Testis (tissue), 3 donors: ENCODE results near the gene GNA12. TPM values are rescaled to one million over a fixed set of nuclear protein-coding genes. Genes with fewer than 3 reads are reported as not detected.
A peak's percentile ranks its signal among the peaks of the same experiment; 100 is the strongest.

Experiments used
- DNase-seq: peaks from one replicate; pipeline ENCODE4 v3.0.0-alpha.2; 2019
- H3K27ac ChIP-seq, 2 donors: fragments of 200-600 bp; sonication (generic); one replicate each; pipeline ENCODE4 v1.5.1; 2019
- H3K27me3 ChIP-seq: fragments of 200-600 bp; sonication (generic); one replicate; pipeline ENCODE4 v1.5.1; 2019
- H3K36me3 ChIP-seq: fragments of 200-600 bp; sonication (generic); one replicate; pipeline ENCODE4 v1.5.1; 2017; ENCODE audit warnings: low read depth; ENCODE audit errors: missing control alignments
- H3K4me1 ChIP-seq: fragments of 200-600 bp; sonication (generic); one replicate; pipeline ENCODE4 v1.5.1; 2019
- H3K4me3 ChIP-seq, 2 donors: fragments of 200-600 bp; sonication (generic); one replicate each; pipeline ENCODE4 v1.5.1; 2017 to 2019
- H3K9me3 ChIP-seq: fragments of 200-600 bp; sonication (generic); one replicate; pipeline ENCODE4 v1.5.1; 2017
- POLR2A ChIP-seq: fragments of 450-650 bp; IDR thresholded peaks from one replicate; pipeline ENCODE4 v1.6.1; 2017; ENCODE audit warnings: antibody characterized with exemption, mild to moderate bottlenecking, moderate library complexity
- WGBS, 2 donors: methylation state at CpG; one replicate each; pipeline ENCODE4 v1.1.5; 2018; 5-methylcytosine and 5-hydroxymethylcytosine counted together
- intact Hi-C: fragments of 100-400 bp; cut with DNase I; formaldehyde crosslinking; loops from one replicate; pipeline ENCODE4 v1.15.1; 2023; ENCODE audit warnings: low total_unique reads
- polyA plus RNA-seq: library from polyadenylated mRNA; stranded (reverse); fragments of 350-450 nt; fragmentation: Illumina TruSeq; extraction: RNeasy Lipid Tissue Mini Kit (QIAGEN cat#74804); gene quantifications from one replicate; pipeline ENCODE4 v1.2.3, GENCODE V29; 2014; ENCODE audit warnings: low read depth, low replicate concordance; ENCODE audit not compliant: insufficient read depth
- total RNA-seq, 2 donors: library from RNA; depleted of rRNA; stranded (reverse); fragments of >200 nt; gene quantifications; one replicate each; pipeline ENCODE4 v1.2.3, GENCODE V29; 2016
- TF ChIP-seq, protein P1 (sequence below), 3 experiments: fragments of 450-650 bp in 2 of 3; fragments of 200-600 bp in 1 of 3; sonication (generic) in 1 of 3; IDR thresholded peaks; one replicate each; pipeline ENCODE4 v1.5.1; 2016 to 2019; ENCODE audit warnings: antibody characterized with exemption in 3 of 3, mild to moderate bottlenecking in 2 of 3, moderate library complexity in 1 of 3

Gene GNA12
- total and polyA plus RNA-seq, 3 donors from 2014 or later, result 50.0 to 69.6 (median 53.2) TPM

DNA sequence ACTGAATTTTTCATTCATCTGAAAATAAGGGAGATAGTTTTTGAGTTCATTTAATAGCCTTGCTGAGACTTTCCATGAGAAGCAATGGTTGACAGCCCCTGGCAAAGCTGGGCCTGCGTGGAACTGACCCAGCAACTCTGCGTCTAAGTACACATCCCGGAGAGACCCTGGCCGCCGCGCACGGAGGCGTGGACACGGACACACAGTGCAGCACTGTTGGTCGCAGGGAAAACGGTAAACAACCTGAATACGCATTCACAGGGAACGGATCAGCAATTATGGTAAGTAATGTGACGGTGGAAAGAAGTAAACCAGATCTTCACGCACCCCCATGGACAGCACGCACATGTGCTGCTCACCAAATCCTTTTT lies 28.2 kb downstream of the GNA12 start:
- H3K36me3 ChIP-seq, result no peaks in the 10 kb centered on the region
- 89 to 93% methylated on average over 16 of the region's 16 CpGs for WGBS, 2 donors
- TF ChIP-seq, protein P1, sequence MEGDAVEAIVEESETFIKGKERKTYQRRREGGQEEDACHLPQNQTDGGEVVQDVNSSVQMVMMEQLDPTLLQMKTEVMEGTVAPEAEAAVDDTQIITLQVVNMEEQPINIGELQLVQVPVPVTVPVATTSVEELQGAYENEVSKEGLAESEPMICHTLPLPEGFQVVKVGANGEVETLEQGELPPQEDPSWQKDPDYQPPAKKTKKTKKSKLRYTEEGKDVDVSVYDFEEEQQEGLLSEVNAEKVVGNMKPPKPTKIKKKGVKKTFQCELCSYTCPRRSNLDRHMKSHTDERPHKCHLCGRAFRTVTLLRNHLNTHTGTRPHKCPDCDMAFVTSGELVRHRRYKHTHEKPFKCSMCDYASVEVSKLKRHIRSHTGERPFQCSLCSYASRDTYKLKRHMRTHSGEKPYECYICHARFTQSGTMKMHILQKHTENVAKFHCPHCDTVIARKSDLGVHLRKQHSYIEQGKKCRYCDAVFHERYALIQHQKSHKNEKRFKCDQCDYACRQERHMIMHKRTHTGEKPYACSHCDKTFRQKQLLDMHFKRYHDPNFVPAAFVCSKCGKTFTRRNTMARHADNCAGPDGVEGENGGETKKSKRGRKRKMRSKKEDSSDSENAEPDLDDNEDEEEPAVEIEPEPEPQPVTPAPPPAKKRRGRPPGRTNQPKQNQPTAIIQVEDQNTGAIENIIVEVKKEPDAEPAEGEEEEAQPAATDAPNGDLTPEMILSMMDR (IDR thresholded peaks at IDR 0.05), result no peak
- no peak for TF ChIP-seq POLR2A
- no peak overlapping the region for H3K4me3 ChIP-seq
- intact Hi-C loops, result no loop called here
- no peaks in the 10 kb centered on the region for H3K27me3 ChIP-seq
- no peak for DNase-seq
- no peaks in the 10 kb centered on the region for H3K9me3 ChIP-seq
- peaks cover 52% of the 10 kb centered on the region for H3K4me1 ChIP-seq
- no peak overlapping the region for H3K27ac ChIP-seq

DNA sequence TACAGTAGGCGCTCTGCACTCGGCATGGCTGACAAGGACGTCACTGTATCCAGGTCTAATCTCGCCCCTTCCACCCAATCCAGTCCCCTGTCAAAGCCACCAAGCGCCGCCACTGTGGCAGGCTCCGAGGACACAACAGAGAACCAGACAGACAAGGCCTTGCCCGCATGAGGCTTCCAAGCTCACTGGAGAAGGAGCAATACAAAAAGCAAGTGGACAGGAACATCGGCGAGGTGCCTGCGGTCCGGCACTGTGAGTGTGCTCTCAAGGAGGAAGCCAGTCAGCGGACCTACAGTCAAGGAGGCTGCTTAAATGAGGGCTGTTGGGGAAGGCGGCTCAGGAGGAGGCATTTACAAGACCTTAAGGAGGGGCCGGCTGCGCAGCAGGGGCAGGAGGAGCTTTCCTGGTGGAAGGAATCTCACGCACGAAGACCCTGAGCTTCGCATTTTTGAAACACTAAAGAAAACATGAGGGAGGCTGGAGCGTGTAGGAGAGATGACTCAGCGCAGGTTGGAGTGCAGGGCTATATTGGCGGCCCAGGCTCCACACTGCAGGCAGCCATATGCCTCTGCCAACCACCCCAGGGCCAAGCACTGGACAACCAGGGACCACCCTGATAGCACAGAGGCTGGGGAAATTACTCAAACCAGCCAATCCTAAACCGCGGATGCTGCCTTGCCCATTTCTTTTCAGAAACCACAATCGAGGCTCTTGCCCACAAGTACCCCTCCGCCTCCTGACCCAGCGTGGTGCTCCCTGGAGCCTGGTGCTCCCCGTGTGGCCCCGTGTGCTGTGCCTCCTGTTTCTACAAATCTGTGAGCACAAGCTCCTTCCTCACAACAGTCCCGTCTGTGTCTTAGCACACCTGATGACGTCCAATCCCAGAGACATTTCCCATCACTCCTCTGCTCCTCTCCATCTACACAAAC lies 28.9 kb downstream of the GNA12 start:
- H3K27ac ChIP-seq, result peak overlapping the region in 1 of 2 donors; percentile 9
- intact Hi-C loops, result no loop called here
- H3K27me3 ChIP-seq, result no peaks in the 10 kb centered on the region
- WGBS, 2 donors, result 91 to 94% methylated on average over 30 to 31 of the region's 31 CpGs
- TF ChIP-seq, protein P1 (IDR thresholded peaks at IDR 0.05), result no peak
- no peak for TF ChIP-seq POLR2A
- no peaks in the 10 kb centered on the region for H3K36me3 ChIP-seq
- no peaks in the 10 kb centered on the region for H3K9me3 ChIP-seq
- no peak for DNase-seq
- peaks cover 47% of the 10 kb centered on the region for H3K4me1 ChIP-seq
- H3K4me3 ChIP-seq, result no peak overlapping the region

DNA sequence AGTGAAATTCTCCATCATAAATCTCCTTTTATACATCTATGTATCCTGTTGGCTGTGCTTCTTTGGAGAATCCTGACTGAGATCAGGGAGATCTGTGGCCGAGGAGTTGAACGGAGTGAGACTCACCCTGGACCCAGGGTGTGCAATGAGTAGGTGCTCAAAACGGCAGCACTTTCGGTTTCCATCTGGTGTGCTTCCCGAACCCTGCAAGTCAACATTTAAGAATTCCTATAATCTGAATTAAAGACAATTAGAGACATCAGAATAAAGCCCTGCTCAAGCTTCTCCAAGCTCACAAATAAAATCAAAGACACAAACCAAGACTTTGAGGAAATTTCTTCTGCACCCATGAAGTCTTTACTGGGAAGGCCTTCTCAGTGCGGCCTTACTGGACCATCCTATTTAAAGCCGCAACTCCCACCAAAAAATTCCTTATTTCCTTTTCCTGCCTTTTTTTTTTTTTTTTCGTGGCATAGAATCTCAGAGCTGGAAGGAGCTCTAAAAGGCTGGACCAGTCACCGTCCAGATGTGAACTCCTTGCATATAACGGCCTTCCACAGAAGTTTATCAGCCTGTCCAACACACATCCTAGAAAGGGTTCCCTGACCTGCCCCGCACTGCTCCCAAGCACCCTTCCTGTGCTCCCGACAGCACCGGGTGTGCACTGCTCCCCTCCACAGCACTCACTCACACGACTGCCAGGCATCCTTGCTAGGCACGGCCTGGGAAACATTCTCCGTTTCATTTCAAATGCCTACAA lies 29.7 kb downstream of the GNA12 start:
- no peaks in the 10 kb centered on the region for H3K9me3 ChIP-seq
- no peak overlapping the region for H3K4me3 ChIP-seq
- H3K27me3 ChIP-seq, result no peaks in the 10 kb centered on the region
- TF ChIP-seq POLR2A, result no peak
- TF ChIP-seq, protein P1 (IDR thresholded peaks at IDR 0.05), result no peak
- intact Hi-C loops, result no loop called here
- WGBS, 2 donors, result 65 to 68% methylated on average over 16 of the region's 16 CpGs
- peaks cover 44% of the 10 kb centered on the region for H3K4me1 ChIP-seq
- DNase-seq, result no peak
- H3K27ac ChIP-seq, result peak overlapping the region in 1 of 2 donors; percentile 45
- no peaks in the 10 kb centered on the region for H3K36me3 ChIP-seq

DNA sequence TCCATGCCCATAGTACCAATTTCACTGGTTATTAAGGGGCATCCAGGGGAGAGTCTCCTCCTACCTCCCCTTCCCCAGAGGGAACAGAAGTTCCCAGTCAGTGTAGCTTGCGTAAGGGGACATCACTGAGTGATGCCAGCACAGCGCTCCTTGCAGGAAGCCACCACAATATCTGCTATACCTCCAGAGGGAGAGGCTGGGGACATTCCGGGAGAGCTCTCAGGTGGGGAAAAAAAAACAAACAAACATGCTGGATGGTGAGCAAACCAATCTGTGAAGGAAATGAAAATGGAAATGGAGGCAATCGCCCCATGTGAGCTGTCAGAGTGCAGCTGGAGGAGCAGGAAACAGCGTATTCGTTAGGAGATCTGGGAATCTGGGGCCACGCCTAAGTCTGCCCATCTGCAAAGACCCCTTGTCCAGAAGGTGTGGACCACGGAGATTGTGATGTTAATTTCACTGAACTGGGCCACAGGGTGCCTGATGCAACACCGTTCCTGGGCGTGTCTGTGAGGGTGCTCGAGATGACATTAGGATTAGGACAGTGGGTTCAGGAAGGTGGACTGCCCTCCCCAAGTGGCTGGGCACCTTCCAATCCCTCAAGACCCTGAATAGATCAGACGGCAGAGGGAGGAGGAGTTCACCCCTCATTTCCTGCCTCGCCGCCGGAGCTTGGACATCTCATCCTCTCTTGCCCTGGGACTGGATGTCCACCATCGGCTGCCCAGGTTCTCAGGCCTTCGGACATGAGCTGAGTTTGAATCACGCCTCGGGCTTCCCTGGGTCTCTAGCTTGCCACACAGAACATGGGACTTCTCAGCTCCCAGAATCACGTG lies 30.5 kb downstream of the GNA12 start:
- H3K4me3 ChIP-seq, result no peak overlapping the region
- WGBS, 2 donors, result 83 to 88% methylated on average over 20 of the region's 20 CpGs
- no peaks in the 10 kb centered on the region for H3K27me3 ChIP-seq
- no peak for DNase-seq
- no peaks in the 10 kb centered on the region for H3K36me3 ChIP-seq
- H3K9me3 ChIP-seq, result no peaks in the 10 kb centered on the region
- H3K4me1 ChIP-seq, result peaks cover 36% of the 10 kb centered on the region
- TF ChIP-seq, protein P1 (IDR thresholded peaks at IDR 0.05), result no peak
- TF ChIP-seq POLR2A, result no peak
- peak overlapping the region in 1 of 2 donors; percentile 57 for H3K27ac ChIP-seq
- intact Hi-C loops, result no loop called here
